WTC11 (cell line): ENCODE results near the gene ERCC4.

Source experiments
- FOXJ3 ChIP-seq: sonication (generic); formaldehyde crosslinking; IDR thresholded peaks from 2 replicates; pipeline ENCODE4 v1.9.0; 2021; ENCODE audit warnings: missing genetic modification reagents, mild to moderate bottlenecking, borderline replicate concordance
- FOXP1 ChIP-seq: sonication (generic); formaldehyde crosslinking; IDR thresholded peaks from 2 replicates; pipeline ENCODE4 v1.8.0; 2022; ENCODE audit warnings: missing genetic modification reagents, mild to moderate bottlenecking, moderate library complexity, borderline replicate concordance
- NFYB ChIP-seq: sonication (generic); formaldehyde crosslinking; conservative IDR thresholded peaks from 2 replicates; pipeline ENCODE4 v1.8.0; 2022; ENCODE audit warnings: low read depth, missing genetic modification reagents
- NR1H2 ChIP-seq: sonication (generic); formaldehyde crosslinking; IDR thresholded peaks from 2 replicates; pipeline ENCODE4 v1.9.0; 2021; ENCODE audit warnings: mild to moderate bottlenecking, moderate library complexity, missing genetic modification reagents
- TEAD4 ChIP-seq: sonication (generic); formaldehyde crosslinking; IDR thresholded peaks from 2 replicates; pipeline ENCODE4 v1.8.0; 2022; ENCODE audit warnings: mild to moderate bottlenecking, missing genetic modification reagents
- TF ChIP-seq, protein P1 (sequence below): fragments of 200-600 bp; IDR thresholded peaks from 2 replicates; pipeline ENCODE4 v1.8.0; 2022; ENCODE audit warnings: antibody characterized with exemption
- TF ChIP-seq, protein P2 (sequence below): sonication (generic); formaldehyde crosslinking; IDR thresholded peaks from 2 replicates; pipeline ENCODE4 v1.8.1; 2023; ENCODE audit warnings: mild to moderate bottlenecking, missing genetic modification reagents, borderline replicate concordance
- TF ChIP-seq, protein P3 (sequence below): fragments of 250-450 bp; sonication (Bioruptor Pico); IDR thresholded peaks from 2 replicates; pipeline ENCODE4 v1.9.0; 2021; ENCODE audit warnings: mild to moderate bottlenecking
- TF ChIP-seq, protein P4 (sequence below): sonication (generic); formaldehyde crosslinking; IDR thresholded peaks from 2 replicates; pipeline ENCODE4 v1.8.0; 2022; ENCODE audit warnings: mild to moderate bottlenecking, missing genetic modification reagents
- TF ChIP-seq, protein P5 (sequence below): fragments of 250-450 bp; sonication (Bioruptor Pico); IDR thresholded peaks from 2 replicates; pipeline ENCODE4 v2.1.2; 2022; ENCODE audit warnings: mild to moderate bottlenecking, moderate library complexity

DNA sequence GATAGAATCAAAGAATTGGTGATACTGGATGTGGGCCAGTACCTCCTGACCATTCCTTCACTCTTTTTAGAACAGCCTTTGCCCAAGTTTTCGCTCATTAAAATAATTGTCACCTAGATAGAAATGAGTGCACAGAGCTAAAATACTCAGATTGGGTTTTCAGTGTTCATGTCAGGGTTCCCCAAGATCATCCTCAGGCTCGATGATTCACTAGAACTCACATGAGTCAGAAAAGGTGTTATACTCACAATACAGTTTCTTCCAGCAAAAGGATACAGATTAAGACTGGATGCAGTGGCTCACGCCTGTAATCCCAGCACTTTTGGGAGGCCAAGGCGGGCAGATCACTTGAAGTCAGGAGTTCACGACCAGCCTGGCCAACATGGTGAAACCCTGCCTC lies 19.9 kb downstream of the ERCC4 start:
- TF ChIP-seq NFYB (CRISPR knock-in tag) (no peak), TEAD4 (CRISPR knock-in tag) (no peak), FOXP1 (no peak), NR1H2 (CRISPR knock-in tag) (no peak), FOXJ3 (CRISPR knock-in tag) (no peak)
- TF ChIP-seq, protein P1, sequence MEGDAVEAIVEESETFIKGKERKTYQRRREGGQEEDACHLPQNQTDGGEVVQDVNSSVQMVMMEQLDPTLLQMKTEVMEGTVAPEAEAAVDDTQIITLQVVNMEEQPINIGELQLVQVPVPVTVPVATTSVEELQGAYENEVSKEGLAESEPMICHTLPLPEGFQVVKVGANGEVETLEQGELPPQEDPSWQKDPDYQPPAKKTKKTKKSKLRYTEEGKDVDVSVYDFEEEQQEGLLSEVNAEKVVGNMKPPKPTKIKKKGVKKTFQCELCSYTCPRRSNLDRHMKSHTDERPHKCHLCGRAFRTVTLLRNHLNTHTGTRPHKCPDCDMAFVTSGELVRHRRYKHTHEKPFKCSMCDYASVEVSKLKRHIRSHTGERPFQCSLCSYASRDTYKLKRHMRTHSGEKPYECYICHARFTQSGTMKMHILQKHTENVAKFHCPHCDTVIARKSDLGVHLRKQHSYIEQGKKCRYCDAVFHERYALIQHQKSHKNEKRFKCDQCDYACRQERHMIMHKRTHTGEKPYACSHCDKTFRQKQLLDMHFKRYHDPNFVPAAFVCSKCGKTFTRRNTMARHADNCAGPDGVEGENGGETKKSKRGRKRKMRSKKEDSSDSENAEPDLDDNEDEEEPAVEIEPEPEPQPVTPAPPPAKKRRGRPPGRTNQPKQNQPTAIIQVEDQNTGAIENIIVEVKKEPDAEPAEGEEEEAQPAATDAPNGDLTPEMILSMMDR, result no peak
- TF ChIP-seq, protein P2, sequence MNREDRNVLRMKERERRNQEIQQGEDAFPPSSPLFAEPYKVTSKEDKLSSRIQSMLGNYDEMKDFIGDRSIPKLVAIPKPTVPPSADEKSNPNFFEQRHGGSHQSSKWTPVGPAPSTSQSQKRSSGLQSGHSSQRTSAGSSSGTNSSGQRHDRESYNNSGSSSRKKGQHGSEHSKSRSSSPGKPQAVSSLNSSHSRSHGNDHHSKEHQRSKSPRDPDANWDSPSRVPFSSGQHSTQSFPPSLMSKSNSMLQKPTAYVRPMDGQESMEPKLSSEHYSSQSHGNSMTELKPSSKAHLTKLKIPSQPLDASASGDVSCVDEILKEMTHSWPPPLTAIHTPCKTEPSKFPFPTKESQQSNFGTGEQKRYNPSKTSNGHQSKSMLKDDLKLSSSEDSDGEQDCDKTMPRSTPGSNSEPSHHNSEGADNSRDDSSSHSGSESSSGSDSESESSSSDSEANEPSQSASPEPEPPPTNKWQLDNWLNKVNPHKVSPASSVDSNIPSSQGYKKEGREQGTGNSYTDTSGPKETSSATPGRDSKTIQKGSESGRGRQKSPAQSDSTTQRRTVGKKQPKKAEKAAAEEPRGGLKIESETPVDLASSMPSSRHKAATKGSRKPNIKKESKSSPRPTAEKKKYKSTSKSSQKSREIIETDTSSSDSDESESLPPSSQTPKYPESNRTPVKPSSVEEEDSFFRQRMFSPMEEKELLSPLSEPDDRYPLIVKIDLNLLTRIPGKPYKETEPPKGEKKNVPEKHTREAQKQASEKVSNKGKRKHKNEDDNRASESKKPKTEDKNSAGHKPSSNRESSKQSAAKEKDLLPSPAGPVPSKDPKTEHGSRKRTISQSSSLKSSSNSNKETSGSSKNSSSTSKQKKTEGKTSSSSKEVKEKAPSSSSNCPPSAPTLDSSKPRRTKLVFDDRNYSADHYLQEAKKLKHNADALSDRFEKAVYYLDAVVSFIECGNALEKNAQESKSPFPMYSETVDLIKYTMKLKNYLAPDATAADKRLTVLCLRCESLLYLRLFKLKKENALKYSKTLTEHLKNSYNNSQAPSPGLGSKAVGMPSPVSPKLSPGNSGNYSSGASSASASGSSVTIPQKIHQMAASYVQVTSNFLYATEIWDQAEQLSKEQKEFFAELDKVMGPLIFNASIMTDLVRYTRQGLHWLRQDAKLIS (CRISPR knock-in tag), result no peak
- TF ChIP-seq, protein P3, sequence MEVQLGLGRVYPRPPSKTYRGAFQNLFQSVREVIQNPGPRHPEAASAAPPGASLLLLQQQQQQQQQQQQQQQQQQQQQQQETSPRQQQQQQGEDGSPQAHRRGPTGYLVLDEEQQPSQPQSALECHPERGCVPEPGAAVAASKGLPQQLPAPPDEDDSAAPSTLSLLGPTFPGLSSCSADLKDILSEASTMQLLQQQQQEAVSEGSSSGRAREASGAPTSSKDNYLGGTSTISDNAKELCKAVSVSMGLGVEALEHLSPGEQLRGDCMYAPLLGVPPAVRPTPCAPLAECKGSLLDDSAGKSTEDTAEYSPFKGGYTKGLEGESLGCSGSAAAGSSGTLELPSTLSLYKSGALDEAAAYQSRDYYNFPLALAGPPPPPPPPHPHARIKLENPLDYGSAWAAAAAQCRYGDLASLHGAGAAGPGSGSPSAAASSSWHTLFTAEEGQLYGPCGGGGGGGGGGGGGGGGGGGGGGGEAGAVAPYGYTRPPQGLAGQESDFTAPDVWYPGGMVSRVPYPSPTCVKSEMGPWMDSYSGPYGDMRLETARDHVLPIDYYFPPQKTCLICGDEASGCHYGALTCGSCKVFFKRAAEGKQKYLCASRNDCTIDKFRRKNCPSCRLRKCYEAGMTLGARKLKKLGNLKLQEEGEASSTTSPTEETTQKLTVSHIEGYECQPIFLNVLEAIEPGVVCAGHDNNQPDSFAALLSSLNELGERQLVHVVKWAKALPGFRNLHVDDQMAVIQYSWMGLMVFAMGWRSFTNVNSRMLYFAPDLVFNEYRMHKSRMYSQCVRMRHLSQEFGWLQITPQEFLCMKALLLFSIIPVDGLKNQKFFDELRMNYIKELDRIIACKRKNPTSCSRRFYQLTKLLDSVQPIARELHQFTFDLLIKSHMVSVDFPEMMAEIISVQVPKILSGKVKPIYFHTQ (CRISPR knock-in tag), result no peak
- TF ChIP-seq, protein P4, sequence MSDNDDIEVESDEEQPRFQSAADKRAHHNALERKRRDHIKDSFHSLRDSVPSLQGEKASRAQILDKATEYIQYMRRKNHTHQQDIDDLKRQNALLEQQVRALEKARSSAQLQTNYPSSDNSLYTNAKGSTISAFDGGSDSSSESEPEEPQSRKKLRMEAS (CRISPR knock-in tag), result no peak
- TF ChIP-seq, protein P5, sequence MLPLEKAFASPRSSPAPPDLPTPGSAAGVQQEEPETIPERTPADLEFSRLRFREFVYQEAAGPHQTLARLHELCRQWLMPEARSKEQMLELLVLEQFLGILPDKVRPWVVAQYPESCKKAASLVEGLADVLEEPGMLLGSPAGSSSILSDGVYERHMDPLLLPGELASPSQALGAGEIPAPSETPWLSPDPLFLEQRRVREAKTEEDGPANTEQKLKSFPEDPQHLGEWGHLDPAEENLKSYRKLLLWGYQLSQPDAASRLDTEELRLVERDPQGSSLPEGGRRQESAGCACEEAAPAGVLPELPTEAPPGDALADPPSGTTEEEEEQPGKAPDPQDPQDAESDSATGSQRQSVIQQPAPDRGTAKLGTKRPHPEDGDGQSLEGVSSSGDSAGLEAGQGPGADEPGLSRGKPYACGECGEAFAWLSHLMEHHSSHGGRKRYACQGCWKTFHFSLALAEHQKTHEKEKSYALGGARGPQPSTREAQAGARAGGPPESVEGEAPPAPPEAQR (CRISPR knock-in tag), result no peak
